COLO668 (cell line): ENCODE measurements around the gene GRK1.

Source experiments
- DNase-seq: peaks from one replicate; lab custom pipeline; 2025; ENCODE audit not compliant: unreplicated experiment; lab: John Stamatoyannopoulos, UW

GRK1 gene

DNA sequence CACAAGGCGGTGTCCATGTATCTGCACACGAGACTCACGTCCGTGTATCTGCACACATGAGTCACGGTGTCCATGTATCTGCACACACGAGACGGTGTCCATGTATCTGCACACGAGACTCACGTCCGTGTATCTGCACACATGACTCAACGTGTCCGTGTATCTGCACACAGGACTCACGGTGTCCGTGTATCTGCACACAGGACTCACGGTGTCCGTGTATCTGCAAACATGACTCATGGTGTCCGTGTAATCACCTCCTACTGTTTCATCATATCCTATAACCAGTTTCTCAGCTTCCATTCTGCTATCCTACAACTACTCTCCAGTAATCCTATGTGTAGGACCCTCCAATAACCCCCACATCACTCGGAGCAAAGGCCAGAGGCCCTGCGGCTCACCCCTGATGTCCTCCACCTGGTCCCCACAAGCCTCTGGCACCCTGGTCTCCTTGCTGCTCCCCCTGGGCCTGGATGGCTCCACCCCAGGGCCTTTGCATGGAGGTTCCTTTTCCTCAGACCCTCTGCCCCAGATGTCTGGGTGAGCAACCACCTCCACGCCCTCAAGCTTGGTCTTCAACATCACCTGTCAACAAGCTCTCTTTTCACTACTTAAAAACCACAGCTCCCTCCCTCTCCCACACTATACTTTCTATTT, 89.5 kb downstream of the GRK1 start:
- DNase-seq: no peak

DNA sequence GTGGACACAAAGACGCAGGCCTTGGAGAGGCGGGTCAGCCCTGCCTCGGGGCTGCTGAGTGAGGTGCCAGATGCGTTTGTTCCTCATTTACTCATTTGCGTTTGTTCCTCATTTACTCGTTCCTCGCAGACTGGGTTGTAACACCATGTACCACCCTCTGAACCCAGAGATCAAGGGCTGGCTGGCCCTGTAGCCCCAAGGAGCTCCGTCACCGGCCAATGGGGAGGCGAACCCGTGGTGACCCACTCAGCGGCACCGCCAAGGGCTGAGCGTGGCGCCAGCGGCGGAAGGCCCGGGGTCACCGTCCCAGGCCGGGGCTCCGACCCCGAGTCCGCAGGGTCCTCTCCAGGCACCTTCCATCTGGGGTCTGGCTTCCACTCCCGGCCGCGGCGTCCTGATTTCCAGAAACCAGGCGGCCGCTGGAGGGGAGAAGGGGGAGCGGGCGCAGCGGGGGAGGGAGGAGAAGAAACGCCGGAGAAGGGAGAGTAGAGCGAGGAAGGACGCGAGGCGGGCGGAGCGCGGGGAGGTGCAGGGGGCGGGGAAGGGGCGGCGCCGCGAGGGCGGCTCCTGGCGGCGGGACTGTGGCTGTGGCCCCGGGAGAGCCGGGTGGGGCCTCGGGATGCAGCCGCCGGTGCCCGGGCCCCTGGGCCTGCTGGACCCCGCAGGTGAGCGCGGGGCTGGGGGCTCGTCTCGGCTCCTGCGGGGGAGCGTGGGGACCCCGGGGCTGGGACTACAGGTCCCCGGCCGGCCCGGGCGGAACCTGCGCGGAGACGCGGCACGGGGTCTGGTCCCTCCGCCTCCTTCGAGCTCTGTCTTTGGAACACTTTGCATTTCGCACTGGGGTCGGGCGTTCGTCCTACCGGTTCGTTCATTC, 91.9 kb downstream of the GRK1 start, which contains the start of gene TMEM255B:
Gene TMEM255B, plus strand, starts transcription at position 576 of the 874 bp plus-strand sequence. Its CDS starts 44 bp downstream, at position 620.
- DNase-seq: peak; percentile 96

DNA sequence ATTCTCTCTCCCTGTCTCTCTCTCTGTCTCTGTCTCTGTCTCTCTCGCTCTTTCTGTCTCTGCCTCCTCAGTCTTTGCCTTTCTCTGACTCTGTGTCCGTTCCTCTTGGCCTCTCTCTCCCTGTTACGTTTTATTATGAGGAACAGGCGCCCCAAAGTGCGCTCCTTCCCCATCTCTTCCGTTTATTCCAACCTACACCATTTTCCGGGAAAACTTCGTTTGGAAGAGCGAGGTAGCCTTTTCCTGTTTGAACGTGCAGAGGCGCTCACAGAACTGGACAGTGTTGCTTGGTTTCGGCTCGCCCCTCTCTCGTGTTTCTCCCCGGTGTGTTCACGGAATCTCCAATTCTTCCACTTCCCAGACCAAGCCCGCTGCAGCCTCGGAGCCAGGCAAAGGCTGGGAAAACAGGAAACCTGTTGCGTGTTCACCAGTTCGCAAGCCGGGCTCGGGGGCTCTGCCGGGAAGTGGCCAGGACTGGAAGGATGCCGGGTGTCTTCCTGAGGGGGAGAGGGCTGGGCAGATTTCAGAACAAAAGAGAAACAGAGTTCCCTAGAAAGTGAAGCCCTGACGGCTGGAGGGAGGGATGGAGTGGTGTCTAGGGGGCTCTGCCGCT, 92.6 kb downstream of the GRK1 start:
- DNase-seq: peak; percentile 59

DNA sequence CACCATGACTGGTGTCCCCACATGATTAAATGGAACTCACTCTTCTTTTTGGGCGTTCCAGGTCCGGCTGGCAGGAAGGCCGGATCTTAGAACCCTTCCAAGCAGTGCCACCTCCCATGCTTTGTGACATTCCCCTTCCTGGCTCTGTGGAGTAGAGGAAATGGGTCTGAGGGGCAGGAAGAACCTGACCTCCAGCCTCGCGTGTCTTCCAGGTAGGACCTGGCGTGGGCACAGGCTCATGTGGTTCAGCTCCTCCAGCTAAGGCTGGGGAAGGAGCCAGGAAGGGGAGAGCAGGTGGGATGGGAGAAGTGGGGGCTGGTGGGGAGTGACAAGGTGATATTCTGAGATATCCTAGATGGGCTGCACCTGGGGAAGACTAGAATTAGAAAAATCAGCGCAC, 94.1 kb downstream of the GRK1 start:
- no peak for DNase-seq

DNA sequence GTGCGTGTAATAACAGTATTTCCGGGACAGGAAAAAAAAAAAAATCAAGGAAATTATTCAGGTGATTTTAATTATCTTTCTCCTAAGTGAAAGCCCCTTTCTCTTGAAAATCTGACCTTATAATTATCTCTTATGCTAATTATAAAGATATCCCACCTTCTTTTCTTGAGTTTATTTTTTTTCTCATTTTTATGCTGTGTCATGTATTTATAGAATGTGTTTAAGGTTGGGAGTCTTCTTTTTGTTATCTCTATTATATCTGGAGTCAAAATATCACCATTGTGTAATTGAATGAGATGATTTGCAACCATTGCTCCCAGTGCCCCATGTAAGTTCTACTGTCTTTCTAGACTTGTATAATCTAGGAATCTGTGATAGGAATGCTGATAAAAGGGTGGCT, 95.1 kb downstream of the GRK1 start:
- no peak for DNase-seq

DNA sequence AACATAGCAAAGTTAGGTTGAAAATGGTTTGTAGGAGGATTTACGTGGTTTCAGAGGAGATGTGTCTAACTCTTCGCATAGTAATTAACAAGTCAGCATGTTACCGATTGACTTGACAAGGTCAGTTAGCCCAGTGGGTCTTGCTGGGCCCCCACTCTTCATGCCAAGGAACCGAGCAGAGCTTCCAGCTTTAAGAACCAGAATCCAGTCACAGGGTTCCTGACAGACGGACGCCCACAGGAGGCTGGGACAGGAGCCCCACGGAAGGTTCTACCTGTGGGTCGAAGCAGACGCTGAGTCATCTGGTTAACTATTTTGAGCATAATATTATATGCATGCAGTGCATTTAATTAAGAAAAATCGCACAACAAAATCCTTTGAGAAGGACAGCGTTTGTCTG, 95.5 kb downstream of the GRK1 start:
- DNase-seq: no peak

DNA sequence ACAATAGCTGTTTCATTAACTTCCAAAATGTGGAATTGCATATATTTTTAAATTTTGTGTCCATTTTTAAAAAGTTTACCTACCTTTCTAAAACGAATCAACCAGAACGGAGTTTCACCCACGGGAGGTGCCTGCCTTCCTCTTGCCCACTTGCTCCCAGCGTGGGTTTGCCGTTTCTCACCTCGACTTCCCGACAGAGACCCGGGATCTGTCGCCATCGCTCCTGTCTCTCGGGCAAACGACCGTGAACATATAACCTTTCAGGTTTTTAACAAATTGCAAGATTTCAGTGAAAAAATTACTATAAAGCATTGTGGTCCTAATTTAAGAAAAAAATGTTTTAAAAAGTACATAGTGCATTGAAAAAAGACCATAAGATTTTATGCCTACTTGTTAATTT, 96.2 kb downstream of the GRK1 start:
- no peak for DNase-seq

DNA sequence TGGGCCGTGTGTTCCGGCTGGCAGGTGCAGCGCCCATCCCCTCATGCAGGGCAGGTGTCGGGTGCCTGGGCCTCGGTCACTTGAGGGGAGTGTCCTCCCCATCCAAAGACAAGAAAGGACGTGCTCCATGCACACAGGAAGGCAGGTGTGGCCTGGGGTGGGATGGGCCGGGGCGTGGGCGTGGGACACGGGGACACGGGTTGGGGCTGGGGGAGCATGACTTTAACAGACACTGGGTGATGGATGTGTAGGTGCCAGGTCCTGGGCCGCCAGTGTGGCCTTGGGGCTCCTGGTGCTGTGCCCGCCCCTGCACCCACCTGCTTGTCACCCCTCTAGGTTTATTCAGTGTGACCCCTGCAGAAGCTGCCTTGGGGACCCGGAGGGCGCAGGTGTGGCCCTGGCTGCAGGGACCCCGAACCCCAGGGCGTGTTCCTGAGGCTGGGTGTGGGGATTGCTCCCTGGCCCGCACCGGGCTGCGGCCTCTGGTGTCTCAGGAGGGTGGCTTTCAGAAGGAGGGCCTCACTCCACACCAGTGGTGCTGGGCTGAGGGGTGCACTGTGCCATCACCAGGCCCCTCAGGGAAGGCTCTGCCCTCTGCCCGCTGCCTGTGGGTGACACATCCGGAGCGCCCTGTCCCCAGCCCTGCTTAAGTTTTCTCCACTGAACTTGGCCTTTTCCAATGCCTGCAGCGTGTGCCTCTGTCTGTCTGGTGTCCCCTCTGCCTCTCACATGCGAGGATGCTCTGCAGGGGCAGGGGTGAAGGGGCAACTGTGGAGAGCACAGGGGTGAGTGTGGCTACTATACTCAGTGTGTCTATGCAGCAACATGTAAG, 97.2 kb downstream of the GRK1 start:
- peak; percentile 45 for DNase-seq

DNA sequence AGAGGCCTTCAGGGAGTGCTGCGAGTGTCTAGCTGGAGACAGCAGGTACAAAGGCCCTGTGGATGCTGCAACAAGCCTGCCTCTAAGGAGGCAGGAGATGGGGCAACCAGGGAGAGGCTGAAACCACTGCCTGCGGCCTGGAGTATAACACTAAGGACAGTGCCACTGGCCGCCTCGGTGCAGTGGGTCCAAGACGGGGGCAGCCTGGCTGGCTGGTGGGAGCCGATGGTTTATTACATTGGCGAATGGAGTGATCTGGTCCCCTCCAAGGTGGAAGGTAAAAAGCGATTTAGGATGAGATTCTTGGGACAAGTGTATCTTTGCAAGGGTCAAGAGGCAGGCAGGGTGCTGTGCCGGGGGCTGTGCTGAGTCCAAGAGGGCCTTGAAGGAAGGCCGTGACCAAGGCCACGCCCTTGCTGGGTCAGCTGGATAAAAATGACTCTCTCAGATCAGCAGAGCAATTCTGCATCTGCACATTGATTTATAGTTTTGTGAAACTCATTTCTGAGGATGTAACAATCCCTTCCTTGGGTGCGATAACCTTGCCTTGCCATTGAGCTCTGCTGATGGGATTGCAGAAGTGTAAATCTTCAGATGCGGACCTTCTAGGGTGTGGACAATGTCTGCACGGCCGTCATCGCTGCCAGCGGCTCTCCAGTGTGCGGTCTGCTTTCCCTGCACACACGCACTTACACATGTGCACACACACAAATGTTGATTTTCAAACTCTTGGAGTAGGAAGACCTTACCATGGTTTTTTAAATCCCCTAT, 98.0 kb downstream of the GRK1 start:
- DNase-seq: no peak

DNA sequence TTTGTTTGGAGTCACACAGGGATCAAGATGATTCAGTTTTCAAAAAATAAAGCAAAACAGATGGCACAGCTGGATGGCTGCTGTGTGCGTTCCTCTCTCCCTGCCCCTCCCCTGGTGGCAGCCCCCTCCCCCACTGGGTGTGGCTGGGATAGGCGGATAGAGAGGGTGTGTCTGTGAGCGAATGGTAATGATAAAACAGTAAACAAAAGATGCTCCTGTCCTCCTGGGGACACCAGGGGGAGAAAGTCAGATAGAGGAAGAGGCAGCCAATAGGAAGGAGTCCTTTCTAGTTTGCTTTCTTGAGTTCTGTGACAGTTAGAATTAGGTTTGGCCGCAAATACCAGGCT, 98.5 kb downstream of the GRK1 start:
- DNase-seq: peak; percentile 47

DNA sequence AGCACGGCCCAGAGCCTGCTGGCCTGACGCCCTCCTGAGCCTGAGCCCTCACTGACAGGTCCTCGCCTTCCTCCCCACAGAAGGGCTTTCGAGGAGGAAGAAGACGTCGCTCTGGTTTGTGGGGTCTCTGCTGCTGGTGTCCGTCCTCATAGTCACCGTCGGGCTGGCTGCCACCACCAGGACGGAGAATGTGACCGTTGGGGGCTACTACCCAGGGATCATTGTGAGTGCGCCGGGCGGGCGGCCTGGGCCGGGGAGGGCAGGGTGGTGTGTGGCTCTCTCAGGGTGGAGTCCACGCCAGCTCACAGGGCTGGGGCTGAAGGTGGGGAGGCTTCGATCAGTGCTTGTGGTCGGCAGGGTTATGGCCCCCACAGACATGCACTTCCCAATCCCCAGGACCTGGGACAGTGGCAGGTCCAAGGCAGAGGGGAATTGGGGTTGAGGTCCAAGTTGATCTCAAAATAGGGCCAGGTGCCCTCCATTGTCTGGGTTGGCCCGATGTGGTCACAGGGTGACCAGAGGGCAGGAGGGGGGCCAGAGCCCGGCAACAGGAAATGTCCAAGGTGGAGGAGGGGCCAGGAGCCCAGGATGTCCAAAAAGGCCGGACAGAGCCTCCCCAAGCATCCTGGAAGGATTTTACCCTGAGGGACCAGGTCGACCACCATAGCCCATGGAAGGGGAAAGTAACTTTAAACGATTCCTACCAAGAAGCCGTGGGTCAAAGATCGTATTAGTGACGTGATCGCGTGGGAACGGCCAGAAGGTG, 99.2 kb downstream of the GRK1 start:
- DNase-seq: no peak

DNA sequence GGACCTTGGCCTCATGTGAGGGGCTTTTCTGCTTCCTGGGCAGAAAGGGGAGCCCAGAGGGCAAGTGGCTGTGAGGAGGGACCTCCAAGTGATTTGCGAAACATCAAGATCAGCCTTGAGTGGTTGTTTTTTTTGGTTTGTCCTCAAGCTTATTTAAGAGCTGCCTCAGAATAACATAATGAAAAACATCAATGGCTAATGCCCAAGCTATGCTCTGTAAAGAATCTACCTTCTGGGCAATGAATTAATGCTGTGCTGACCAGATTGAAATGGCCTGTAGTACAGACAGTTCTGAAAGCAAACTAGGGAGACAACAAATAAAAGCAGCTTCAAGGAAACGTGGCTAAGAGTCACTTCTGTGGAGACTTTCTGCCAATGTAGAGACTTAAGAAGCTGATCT, 100.3 kb downstream of the GRK1 start:
- DNase-seq: no peak

DNA sequence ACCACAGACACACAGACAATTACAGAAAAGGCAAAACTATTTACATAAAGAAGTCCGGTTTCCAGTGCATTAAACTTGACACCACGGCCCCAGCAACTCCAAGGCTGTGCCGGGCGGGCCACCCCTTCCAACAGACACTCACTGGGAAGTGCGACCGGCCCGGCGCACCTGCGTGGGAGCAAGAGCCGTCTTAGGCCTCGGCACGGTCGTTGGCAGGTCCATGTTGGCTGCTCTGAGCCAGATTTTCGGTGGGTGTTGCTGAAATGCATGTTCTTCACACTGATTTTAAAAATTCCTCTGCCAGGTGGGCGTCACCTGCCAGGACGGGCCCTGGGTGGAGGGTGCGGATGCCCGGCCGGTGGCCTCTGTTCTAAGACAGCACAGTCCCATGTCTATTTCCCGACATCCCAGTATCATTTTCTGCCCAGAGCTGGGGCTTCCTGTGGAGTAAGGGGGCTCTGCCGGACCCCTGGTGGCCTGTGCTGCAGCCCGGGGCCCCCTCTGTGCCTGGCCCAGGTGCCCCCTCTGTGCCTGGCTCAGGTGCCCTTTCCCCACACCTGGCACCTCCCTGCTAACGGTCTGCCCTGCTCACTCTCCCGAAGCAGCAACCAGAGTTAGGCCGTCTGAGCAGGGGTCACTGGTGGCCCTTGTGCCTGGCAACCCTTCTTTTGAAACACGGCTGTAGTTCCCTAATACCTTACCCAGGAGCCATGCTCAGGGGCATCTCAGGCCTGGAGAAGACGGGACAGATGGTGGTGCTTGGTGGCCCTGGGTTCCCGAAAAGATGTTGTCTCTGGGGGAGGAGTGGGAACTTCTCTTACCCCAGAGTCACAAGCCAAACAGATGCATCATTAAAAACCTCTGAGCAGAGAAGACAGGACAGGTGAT, 101.2 kb downstream of the GRK1 start:
- DNase-seq: no peak

DNA sequence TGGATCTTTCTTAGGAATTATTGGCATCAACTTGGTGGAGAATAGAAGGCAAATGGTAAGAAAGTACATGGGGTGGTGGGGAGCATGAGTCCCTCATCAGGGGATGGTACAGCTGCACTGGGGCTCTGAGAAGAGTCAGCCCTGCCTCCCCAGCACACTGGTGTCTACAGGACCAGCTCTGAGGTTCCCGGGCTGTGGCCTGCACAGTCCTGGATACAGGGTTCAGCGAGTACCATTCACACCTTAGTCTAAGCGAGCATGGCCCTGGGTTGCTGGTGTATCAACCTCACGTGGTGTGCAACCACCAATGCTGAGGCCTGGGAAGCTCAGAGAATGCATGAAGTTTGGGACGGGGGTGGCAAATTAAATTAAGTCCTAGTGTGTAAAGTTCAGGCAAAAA, 102.1 kb downstream of the GRK1 start:
- no peak for DNase-seq

DNA sequence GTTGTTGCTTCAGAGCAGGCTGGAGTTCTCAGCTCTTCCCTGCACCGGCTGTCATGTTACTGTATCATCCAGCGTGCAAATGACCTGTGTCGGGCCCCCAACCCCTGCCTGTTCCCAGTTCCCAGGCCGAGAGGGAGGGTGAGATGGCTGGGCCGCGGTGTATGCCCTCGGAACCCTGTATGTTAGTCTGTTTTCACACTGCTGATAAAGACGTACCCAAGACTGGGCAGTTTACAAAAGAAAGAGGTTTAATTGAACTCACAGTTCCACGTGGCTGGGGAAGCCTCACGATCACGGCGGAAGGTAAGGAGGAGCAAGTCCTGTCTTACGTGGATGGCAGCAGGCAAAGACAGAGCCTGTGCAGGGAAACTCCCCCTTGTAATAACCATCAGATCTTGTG, 102.9 kb downstream of the GRK1 start:
- DNase-seq: no peak

DNA sequence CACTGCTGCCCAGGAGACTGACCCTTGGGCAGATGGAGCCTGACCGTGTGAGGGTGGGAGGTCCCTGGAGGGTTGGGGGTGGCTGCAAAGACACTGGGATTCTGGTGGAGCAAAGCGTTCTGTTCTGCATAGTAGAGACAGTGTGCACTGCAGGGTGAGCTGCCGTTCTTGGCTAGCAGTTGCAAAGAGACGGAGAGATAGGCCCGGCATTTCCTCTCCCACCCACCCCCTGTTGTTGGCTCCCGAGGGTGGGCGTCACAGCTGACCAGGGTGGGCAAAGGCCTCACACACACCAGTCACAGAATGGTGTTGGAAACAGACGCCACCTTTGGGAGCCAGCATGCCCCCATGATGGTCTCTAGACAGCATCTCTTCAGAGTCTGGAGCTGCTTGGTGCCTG, 103.4 kb downstream of the GRK1 start:
- no peak for DNase-seq

DNA sequence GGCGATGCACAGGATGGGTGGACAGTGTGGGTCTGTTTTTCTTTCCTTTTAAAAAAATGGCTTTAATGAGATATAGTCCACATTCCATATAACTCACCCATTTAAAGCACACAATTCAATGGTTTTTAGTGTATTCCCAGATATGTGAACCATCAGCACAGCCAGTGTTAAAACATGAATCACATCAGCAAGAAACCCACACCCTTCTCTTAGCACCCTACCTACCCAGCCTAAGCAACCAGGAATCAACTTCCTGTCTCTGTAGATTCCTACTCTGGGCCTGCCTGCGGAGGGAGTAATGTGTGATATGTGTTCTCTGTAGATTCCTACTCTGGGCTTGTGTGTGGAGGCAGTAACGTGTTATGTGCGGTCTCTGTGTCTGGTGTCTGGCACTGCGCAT, 103.9 kb downstream of the GRK1 start:
- DNase-seq: no peak

DNA sequence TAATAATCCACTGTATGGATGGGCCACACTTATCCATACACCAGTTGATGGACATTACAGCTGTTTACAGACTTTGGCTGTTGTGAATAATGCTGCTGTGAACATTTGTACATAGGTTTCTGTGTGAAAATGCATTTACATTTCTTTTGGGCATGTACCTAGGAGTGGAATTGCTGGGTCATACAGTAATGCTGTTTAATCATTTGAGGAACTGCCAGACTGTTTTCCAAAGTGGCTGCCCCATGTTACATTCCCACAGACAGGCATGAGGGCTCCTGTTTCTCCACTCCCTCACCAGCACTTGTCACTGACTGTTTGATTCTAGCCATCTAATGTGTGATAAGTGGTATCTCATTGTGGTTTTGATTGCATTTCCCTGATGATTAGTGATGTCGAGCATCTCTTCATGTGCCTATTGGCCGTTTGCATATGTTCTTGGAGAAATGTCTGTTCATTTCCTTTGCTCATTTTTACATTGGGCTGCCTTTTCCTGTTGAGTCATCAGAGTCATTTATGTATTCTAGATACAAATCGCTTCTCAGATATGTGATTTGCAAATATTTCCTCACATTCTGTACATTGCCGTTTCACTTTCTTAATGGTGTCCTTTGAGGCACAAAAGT, 104.8 kb downstream of the GRK1 start:
- no peak for DNase-seq
